NB4 (cell line): ENCODE data around the gene CARD19.

Experiments used
- CTCF ChIP-seq: IDR thresholded peaks from one replicate; pipeline ENCODE4 v1.5.1; 2012; ENCODE audit warnings: low read depth, low read length
- MAX ChIP-seq: IDR thresholded peaks from 2 replicates; pipeline ENCODE4 v1.6.1; 2011; ENCODE audit warnings: low read depth, low read length
- MYC ChIP-seq: IDR thresholded peaks from 2 replicates; pipeline ENCODE4 v1.6.1; 2011; ENCODE audit warnings: low read depth, low read length
- POLR2A ChIP-seq: IDR thresholded peaks from 2 replicates; pipeline ENCODE4 v1.6.1; 2011; ENCODE audit warnings: mild to moderate bottlenecking; ENCODE audit not compliant: insufficient read length; ENCODE audit errors: extremely low read depth

- no peak for TF ChIP-seq CTCF
- TF ChIP-seq POLR2A, result no peak
- no peak for TF ChIP-seq MYC
- no peak for TF ChIP-seq MAX
These were observed 7.4 kb upstream of the CARD19 start for GRCh38 chr9:93088656-93089015.
